HUES48 (cell line): ENCODE results near the gene GABRR3.

Experiments used
- H3K27ac ChIP-seq: one replicate; pipeline ENCODE4 v1.7.0; 2013; ENCODE audit warnings: low read depth, low read length, inconsistent platforms
- H3K27me3 ChIP-seq: 2 replicates; pipeline ENCODE4 v1.6.1; 2013; ENCODE audit warnings: mild to moderate bottlenecking, low read length; ENCODE audit not compliant: control insufficient read depth, insufficient read depth
- H3K36me3 ChIP-seq: 2 replicates; pipeline ENCODE4 v1.6.1; 2013; ENCODE audit warnings: low read length; ENCODE audit not compliant: control insufficient read depth, insufficient read depth
- H3K4me1 ChIP-seq: 2 replicates; pipeline ENCODE4 v1.6.1; 2013; ENCODE audit warnings: mild to moderate bottlenecking, low read length; ENCODE audit not compliant: control insufficient read depth, insufficient read depth
- H3K4me3 ChIP-seq: 2 replicates; pipeline ENCODE4 v1.5.1; 2013; ENCODE audit warnings: mild to moderate bottlenecking, low read depth, low read length
- H3K9ac ChIP-seq: 2 replicates; pipeline ENCODE4 v1.6.1; 2013; ENCODE audit warnings: mild to moderate bottlenecking, low read depth, low read length, moderate library complexity
- H3K9me3 ChIP-seq: 2 replicates; pipeline ENCODE4 v1.6.1; 2013; ENCODE audit warnings: low read length; ENCODE audit not compliant: control insufficient read depth, insufficient read depth

Gene GABRR3

DNA sequence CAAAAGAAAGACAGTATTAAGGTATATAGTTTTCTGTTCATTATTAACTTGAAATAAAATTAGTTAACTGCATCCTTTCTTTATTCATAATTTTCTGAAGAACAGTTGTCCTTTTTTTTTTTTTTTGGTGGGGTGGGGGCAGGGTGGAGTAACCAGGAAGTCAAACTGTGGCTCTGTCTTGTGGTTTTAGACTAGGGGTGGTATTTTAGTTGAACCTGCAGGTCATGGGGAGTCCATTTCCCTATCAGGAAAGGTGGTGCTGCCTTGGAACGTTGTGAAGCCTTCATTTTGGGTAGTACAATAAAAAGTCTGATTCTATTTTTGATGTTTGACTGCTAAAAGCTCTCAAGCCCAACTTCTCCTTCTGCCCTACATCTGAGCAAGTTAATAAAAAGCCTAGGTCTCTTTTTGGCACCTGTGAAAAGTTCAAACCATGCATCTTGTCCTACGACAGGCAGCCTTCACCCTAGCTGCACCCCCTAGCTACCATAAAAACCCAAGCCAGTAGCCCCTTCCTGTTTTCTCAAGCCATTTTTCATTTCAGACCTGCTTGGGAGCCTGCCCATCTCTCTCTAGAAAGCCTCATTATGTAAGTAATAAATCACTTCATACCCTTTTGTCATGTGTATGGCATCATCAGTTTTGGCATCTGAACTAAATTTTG is 31.7 kb downstream of the GABRR3 start:
- H3K9me3 ChIP-seq = no peaks in the 10 kb centered on the region
- H3K4me1 ChIP-seq = no peaks in the 10 kb centered on the region
- H3K27me3 ChIP-seq = no peaks in the 10 kb centered on the region
- no peak overlapping the region for H3K9ac ChIP-seq
- no peaks in the 10 kb centered on the region for H3K36me3 ChIP-seq
- no peak overlapping the region for H3K27ac ChIP-seq
- no peak overlapping the region for H3K4me3 ChIP-seq

GRCh38 chr3:98002717-98003116 is 32.4 kb downstream of the GABRR3 start:
- no peak overlapping the region for H3K4me3 ChIP-seq
- no peaks in the 10 kb centered on the region for H3K36me3 ChIP-seq
- H3K4me1 ChIP-seq = no peaks in the 10 kb centered on the region
- H3K27ac ChIP-seq = no peak overlapping the region
- no peak overlapping the region for H3K9ac ChIP-seq
- H3K27me3 ChIP-seq = no peaks in the 10 kb centered on the region
- no peaks in the 10 kb centered on the region for H3K9me3 ChIP-seq

DNA sequence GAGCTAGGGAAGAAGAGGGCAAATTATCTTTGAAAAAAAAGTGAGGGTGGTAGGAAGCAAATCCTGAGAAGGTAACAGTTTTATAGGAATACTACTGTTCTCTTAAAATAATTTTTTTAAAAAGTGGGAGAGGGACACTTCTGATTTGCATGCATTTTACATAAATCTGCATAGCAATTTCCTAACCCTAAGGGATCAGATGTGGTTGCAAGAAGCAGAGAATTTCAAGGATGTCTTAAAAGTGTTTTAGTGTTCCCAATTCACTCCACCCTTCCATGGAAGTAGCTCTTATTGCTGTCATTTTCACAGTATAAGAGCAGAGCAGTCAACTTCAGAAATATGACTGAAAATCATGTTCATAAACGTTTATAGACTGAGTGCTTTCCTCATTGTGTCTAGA is 35.1 kb downstream of the GABRR3 start:
- Histone ChIP-seq H3K36me3 (no peaks in the 10 kb centered on the region), H3K4me1 (no peaks in the 10 kb centered on the region), H3K9me3 (no peaks in the 10 kb centered on the region), H3K9ac (no peak overlapping the region), H3K27me3 (no peaks in the 10 kb centered on the region), H3K27ac (no peak overlapping the region), H3K4me3 (no peak overlapping the region)

DNA sequence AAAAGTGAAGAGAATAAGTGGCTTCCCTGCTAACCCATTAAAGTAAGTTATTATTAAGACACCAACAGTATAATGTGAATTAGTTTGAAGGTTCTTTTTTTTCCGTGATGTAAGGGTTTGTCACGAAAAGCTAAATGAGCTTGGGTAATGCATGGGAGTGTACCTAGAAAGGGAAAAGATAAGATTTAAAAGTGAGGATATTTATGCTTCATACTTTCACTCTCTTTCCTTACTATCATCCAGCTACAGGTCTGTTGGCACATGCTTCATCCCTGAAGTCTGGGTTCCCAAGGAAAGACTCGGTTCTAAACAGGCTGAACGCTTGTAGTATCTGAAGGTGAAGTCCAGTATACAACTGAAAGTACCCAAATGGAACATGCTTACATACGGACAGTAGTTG is 36.0 kb downstream of the GABRR3 start:
- no peaks in the 10 kb centered on the region for H3K36me3 ChIP-seq
- H3K9ac ChIP-seq = no peak overlapping the region
- H3K4me1 ChIP-seq = peaks cover under 1% of the 10 kb centered on the region; the same call in 1 of the 2 replicates
- no peak overlapping the region for H3K4me3 ChIP-seq
- no peak overlapping the region for H3K27ac ChIP-seq
- H3K27me3 ChIP-seq = no peaks in the 10 kb centered on the region
- H3K9me3 ChIP-seq = no peaks in the 10 kb centered on the region

GRCh38 chr3:97996988-97997387 is 38.1 kb downstream of the GABRR3 start:
- Histone ChIP-seq H3K4me1 (peaks cover 17% of the 10 kb centered on the region), H3K27me3 (no peaks in the 10 kb centered on the region), H3K9me3 (no peaks in the 10 kb centered on the region), H3K27ac (no peak overlapping the region), H3K36me3 (no peaks in the 10 kb centered on the region), H3K9ac (no peak overlapping the region), H3K4me3 (no peak overlapping the region)

- H3K9me3 ChIP-seq = no peaks in the 10 kb centered on the region
- no peak overlapping the region for H3K4me3 ChIP-seq
- no peak overlapping the region for H3K9ac ChIP-seq
- H3K27me3 ChIP-seq = no peaks in the 10 kb centered on the region
- H3K36me3 ChIP-seq = no peaks in the 10 kb centered on the region
- H3K27ac ChIP-seq = no peak overlapping the region
- peaks cover 17% of the 10 kb centered on the region for H3K4me1 ChIP-seq
Measured at GRCh38 chr3:97994328-97994945, 40.7 kb downstream of the GABRR3 start.

GRCh38 chr3:97993526-97993925 is 41.6 kb downstream of the GABRR3 start:
- peaks cover 17% of the 10 kb centered on the region for H3K4me1 ChIP-seq
- H3K27ac ChIP-seq = peak overlapping the region; percentile 34
- no peaks in the 10 kb centered on the region for H3K9me3 ChIP-seq
- H3K9ac ChIP-seq = no peak overlapping the region
- no peaks in the 10 kb centered on the region for H3K36me3 ChIP-seq
- H3K27me3 ChIP-seq = no peaks in the 10 kb centered on the region
- H3K4me3 ChIP-seq = no peak overlapping the region

- Histone ChIP-seq H3K9me3 (no peaks in the 10 kb centered on the region), H3K4me1 (peaks cover 17% of the 10 kb centered on the region), H3K27me3 (no peaks in the 10 kb centered on the region), H3K4me3 (no peak overlapping the region), H3K36me3 (no peaks in the 10 kb centered on the region), H3K27ac (no peak overlapping the region), H3K9ac (no peak overlapping the region)
Measured at GRCh38 chr3:97992547-97993173, 42.5 kb downstream of the GABRR3 start.

DNA sequence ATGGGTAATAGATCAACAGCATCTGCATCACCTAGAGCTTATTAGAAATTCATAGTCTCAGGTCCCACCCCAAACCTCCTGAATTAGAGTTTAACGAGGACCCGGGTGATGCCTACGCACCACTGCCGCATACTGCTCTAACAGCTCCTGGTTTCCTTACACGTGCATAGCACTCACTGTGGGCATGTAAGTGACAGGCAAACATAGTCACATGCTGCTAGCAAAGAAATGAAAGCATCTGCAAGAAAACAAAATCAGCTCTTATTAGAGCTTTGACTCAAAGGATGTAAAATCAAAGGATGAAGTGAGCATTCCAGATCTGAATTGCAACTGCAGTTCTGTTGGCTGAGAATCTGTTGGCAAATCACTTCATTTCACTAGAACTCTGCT is 43.8 kb downstream of the GABRR3 start:
- Histone ChIP-seq H3K4me3 (no peak overlapping the region), H3K27me3 (no peaks in the 10 kb centered on the region), H3K4me1 (peaks cover 20% of the 10 kb centered on the region), H3K9ac (no peak overlapping the region), H3K9me3 (no peaks in the 10 kb centered on the region), H3K27ac (no peak overlapping the region), H3K36me3 (no peaks in the 10 kb centered on the region)

DNA sequence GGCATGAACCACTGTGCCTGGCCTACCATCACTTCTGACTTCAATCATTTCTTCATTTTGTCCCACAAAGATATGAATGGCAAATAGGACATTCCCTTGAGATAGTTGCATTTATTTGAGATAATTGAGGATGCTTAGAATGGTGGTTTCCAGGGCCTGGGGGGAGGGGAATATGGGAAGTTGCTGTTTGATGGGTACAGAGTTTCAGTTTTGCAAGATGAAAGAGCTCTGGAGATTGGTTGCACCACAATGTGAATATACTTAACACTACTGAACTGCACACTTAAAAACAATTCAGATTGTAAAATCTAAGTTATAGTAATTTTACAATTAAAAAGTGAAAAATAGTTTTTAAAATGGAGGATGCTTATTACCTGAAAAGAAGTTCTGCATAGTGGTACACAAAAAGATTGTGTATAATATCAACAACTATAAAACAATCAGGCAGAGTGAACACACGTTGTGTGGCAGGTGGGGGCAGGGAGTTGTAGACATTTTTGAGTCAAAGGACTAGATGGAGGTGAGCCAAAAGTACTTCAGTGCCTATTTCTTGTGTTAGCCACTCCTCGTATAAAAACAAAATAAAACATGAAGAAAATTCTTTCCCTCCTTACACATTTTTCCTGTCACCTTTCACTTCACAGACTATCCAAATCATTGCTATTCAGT is 44.4 kb downstream of the GABRR3 start:
- H3K9me3 ChIP-seq = no peaks in the 10 kb centered on the region
- no peak overlapping the region for H3K9ac ChIP-seq
- no peaks in the 10 kb centered on the region for H3K36me3 ChIP-seq
- H3K4me1 ChIP-seq = peaks cover 20% of the 10 kb centered on the region
- no peak overlapping the region for H3K4me3 ChIP-seq
- H3K27ac ChIP-seq = no peak overlapping the region
- no peaks in the 10 kb centered on the region for H3K27me3 ChIP-seq
